HepG2 (cell line): Measurements from ENCODE around the gene CTIF. TPM values are rescaled to one million over a fixed set of nuclear protein-coding genes. Genes with fewer than 3 reads are reported as not detected.

Source experiments
- ATAC-seq: fragments of 200-7000 bp; cut with Tn5 transposase; 3 replicates; pipeline ENCODE4 v1.9.1; 2020; ENCODE audit warnings: mild to moderate bottlenecking, moderate library complexity
- BruUV-seq: library from RNA; stranded (reverse); fragments of 400-500 nt; replicated peaks from 2 replicates; lab custom pipeline; 2021; lab: Mats Ljungman, UMichigan
- CTCF ChIA-PET: fragments of 300-600 bp; formaldehyde crosslinking; extraction: SDS; loops from one replicate; lab custom pipeline; 2021; ENCODE audit warnings: low total read pairs, inconsistent platforms, low intra/inter-chr PET ratio; lab: Yijun Ruan, JAX
- POLR2A ChIA-PET: fragments of 350-600 bp; sonication (Branson Sonifier 250); formaldehyde crosslinking; loops from one replicate; lab custom pipeline; 2020; ENCODE audit warnings: antibody characterized with exemption, inconsistent platforms; lab: Yijun Ruan, JAX
- DNase-seq: peaks from one replicate; pipeline ENCODE4 v3.0.0-alpha.2; 2015; ENCODE audit warnings: low spot score
- FAIRE-seq: peaks from 3 replicates; lab custom pipeline; 2011; peaks lifted over from hg19 to GRCh38; lab: Jason Lieb, UNC
- H2AFZ ChIP-seq: one replicate; pipeline ENCODE4 v1.6.1; 2011; ENCODE audit warnings: low read length, inconsistent platforms
- H3K27ac ChIP-seq: fragments of 300-600 bp; 3 replicates; pipeline ENCODE4 v1.8.0; 2011; ENCODE audit warnings: mixed run types, mild to moderate bottlenecking, mixed read lengths, low read length, inconsistent platforms; ENCODE audit not compliant: insufficient read depth; ENCODE audit errors: extremely low read length
- H3K27me3 ChIP-seq, 2 experiments: fragments of 200-600 bp in 1 of 2; 2 replicates in 1 of 2; 3 replicates in 1 of 2; pipeline versions ENCODE4 v1.6.0 to v1.8.0; 2011; ENCODE audit warnings: low read length in 2 of 2, mild to moderate bottlenecking in 2 of 2, moderate library complexity in 2 of 2, inconsistent platforms in 1 of 2; ENCODE audit not compliant: insufficient read depth in 2 of 2, control insufficient read depth in 1 of 2
- H3K36me3 ChIP-seq, 2 experiments: fragments of 200-600 bp in 1 of 2; replicated peaks in 1 of 2; 2 replicates in 1 of 2; 3 replicates in 1 of 2; pipeline versions ENCODE4 v1.5.1 to v1.8.0; 2011; ENCODE audit warnings: low read length in 2 of 2, inconsistent platforms in 1 of 2; ENCODE audit not compliant: insufficient read depth in 2 of 2, control insufficient read depth in 1 of 2
- H3K4me1 ChIP-seq: 2 replicates; pipeline ENCODE4 v1.5.1; 2012; ENCODE audit warnings: low read length, inconsistent platforms; ENCODE audit not compliant: insufficient read depth
- H3K4me2 ChIP-seq: 2 replicates; pipeline ENCODE4 v1.6.0; 2011; ENCODE audit warnings: low read depth, low read length, inconsistent platforms
- H3K4me3 ChIP-seq, 3 experiments: fragments of 200-600 bp in 1 of 3; sonication (generic), shearing (Covaris generic) in 1 of 3; replicated peaks in 1 of 3; 2 replicates each; pipeline ENCODE4 v1.5.1; 2011 to 2016; ENCODE audit warnings: low read length in 3 of 3, inconsistent platforms in 2 of 3, low read depth in 2 of 3, mild to moderate bottlenecking in 2 of 3, control low read depth in 1 of 3, mixed read lengths in 1 of 3; ENCODE audit not compliant: insufficient read depth in 1 of 3
- H3K79me2 ChIP-seq: one replicate; pipeline ENCODE4 v1.6.1; 2011; ENCODE audit warnings: low read length, inconsistent platforms; ENCODE audit not compliant: insufficient read depth
- H3K9ac ChIP-seq: 2 replicates; pipeline ENCODE4 v1.6.0; 2011; ENCODE audit warnings: mild to moderate bottlenecking, low read depth, low read length, inconsistent platforms; ENCODE audit not compliant: insufficient read depth
- H3K9me3 ChIP-seq: 2 replicates; pipeline ENCODE4 v1.5.1; 2012; ENCODE audit warnings: mild to moderate bottlenecking, low read length
- H4K20me1 ChIP-seq: 2 replicates; pipeline ENCODE4 v1.6.0; 2011; ENCODE audit warnings: inconsistent platforms, mild to moderate bottlenecking, low read length, moderate library complexity; ENCODE audit not compliant: insufficient read depth
- DNMT1 ChIP-seq: sonication (generic); formaldehyde crosslinking; IDR thresholded peaks from 2 replicates; pipeline ENCODE4 v1.5.1; 2020; ENCODE audit warnings: mild to moderate bottlenecking, missing genetic modification reagents
- KDM3A ChIP-seq: IDR thresholded peaks from 2 replicates; pipeline ENCODE4 v1.6.1; 2018; ENCODE audit warnings: low read depth, missing compliant biosample characterization
- KMT2B ChIP-seq: IDR thresholded peaks from 2 replicates; pipeline ENCODE4 v1.6.1; 2016; ENCODE audit warnings: missing genetic modification reagents, missing compliant biosample characterization
- NRL ChIP-seq: sonication (generic); formaldehyde crosslinking; IDR thresholded peaks from 2 replicates; pipeline ENCODE4 v1.5.0; 2020; ENCODE audit warnings: missing genetic modification reagents, mild to moderate bottlenecking, moderate library complexity, borderline replicate concordance
- PITX1 ChIP-seq: sonication (generic); formaldehyde crosslinking; IDR thresholded peaks from 2 replicates; pipeline ENCODE4 v1.5.1; 2020; ENCODE audit warnings: mild to moderate bottlenecking, missing genetic modification reagents
- RXRA ChIP-seq: sonication (generic); formaldehyde crosslinking; IDR thresholded peaks from 2 replicates; pipeline ENCODE4 v1.5.1; 2020; ENCODE audit warnings: missing genetic modification reagents
- XRCC5 ChIP-seq: fragments of 200-400 bp; formaldehyde crosslinking; optimal IDR thresholded peaks from 2 replicates; pipeline ENCODE3; 2017; ENCODE audit warnings: mild to moderate bottlenecking, low read length
- ZNF619 ChIP-seq: sonication (generic); formaldehyde crosslinking; IDR thresholded peaks from 2 replicates; pipeline ENCODE4 v1.4.0; 2020; ENCODE audit warnings: mild to moderate bottlenecking, missing genetic modification reagents
- WGBS: methylation state at CpG from one replicate; pipeline ENCODE4 v1.1.6; 2017; ENCODE audit warnings: low lambda C conversion rate; 5-methylcytosine and 5-hydroxymethylcytosine counted together
- in situ Hi-C: cut with HindIII; loops from 2 replicates; pipeline ENCODE4 v1.10.0; 2017; ENCODE audit warnings: low pct_unique_long_range_greater_than_20kb; ENCODE audit not compliant: extremely low pct_ligation_motif_present
- intact Hi-C: fragments of 100-400 bp; cut with micrococcal nuclease; formaldehyde crosslinking; loops from one replicate; pipeline ENCODE4 v1.10.0; 2022; ENCODE audit not compliant: unreplicated experiment
- polyA plus RNA-seq, 8 experiments: library from polyadenylated mRNA; depleted of rRNA in 3 of 8; stranded (reverse) in 7 of 8; unstranded in 1 of 8; fragments of >200 nt; fragmentation: Illumina TruSeq in 4 of 8; extraction: Trizol in 4 of 8; gene quantifications; 2 replicates each; pipeline versions ENCODE4 v1.2.1 to v1.2.3, GENCODE V29; 2011 to 2016; ENCODE audit warnings: low read depth in 4 of 8, missing spikeins in 1 of 8, mixed read lengths in 1 of 8; ENCODE audit not compliant: insufficient read depth in 1 of 8
- total RNA-seq, 5 experiments: library from RNA; depleted of rRNA; stranded (reverse); fragments of >200 nt; fragmentation: Illumina TruSeq; extraction: Trizol; gene quantifications; 2 replicates each; pipeline ENCODE4 v1.2.3, GENCODE V29; 2016; ENCODE audit warnings: low read depth in 1 of 5
- TF ChIP-seq, protein P1 (sequence below): sonication (generic); formaldehyde crosslinking; IDR thresholded peaks from 2 replicates; pipeline ENCODE4 v1.4.0; 2020; ENCODE audit warnings: missing genetic modification reagents
- TF ChIP-seq, protein P2 (sequence below): sonication (generic); formaldehyde crosslinking; IDR thresholded peaks from 2 replicates; pipeline ENCODE4 v1.4.0; 2020; ENCODE audit warnings: mild to moderate bottlenecking, missing genetic modification reagents
- TF ChIP-seq, protein P3 (sequence below): IDR thresholded peaks from 2 replicates; pipeline ENCODE4 v1.6.1; 2016
- TF ChIP-seq, protein P4 (sequence below): sonication (generic); formaldehyde crosslinking; IDR thresholded peaks from 2 replicates; pipeline ENCODE4 v1.9.0; 2021; ENCODE audit warnings: missing genetic modification reagents, borderline replicate concordance

Gene CTIF
- total and polyA plus RNA-seq, 2 of the 13 experiments (the other 11 are each of a cell fraction or from before 2014, with no cell fraction given): 18.2 to 28.0 TPM

DNA sequence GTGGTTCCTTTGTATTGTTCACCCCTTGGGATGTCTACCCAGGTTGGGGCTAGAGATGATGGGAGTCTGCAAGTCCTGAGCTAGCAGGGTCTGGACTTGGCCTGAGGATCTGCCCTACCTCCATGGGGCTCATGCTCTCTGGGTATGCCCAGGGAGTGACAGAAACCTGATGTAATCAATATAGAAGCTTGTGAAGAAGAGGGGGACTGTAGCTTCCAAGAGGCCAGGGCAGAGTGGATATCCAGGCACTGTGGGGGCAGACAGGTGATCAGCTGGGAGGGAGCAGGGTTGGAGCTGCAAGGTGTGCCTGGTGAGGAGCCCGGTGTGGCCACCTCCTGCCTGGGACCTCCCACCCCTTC lies 164.2 kb downstream of the CTIF start:
- in situ Hi-C loops (no loop called here), intact Hi-C loops (no loop called here)
- FAIRE-seq: no peak

More for the DNA sequence above, 164.2 kb downstream of the CTIF start:
- H3K9ac ChIP-seq: no peak overlapping the region
- no peak overlapping the region for H2AFZ ChIP-seq
- BruUV-seq: no TSS peak
- no peak for DNase-seq
- H3K4me2 ChIP-seq: no peak overlapping the region
- no peaks in the 10 kb centered on the region for H3K4me1 ChIP-seq
- no peaks in the 10 kb centered on the region for H4K20me1 ChIP-seq
- POLR2A ChIA-PET: no interaction called here
- H3K4me3 ChIP-seq: no peak overlapping the region
- H3K79me2 ChIP-seq: no peaks in the 10 kb centered on the region
- TF ChIP-seq NRL (CRISPR knock-in tag): no peak
- TF ChIP-seq XRCC5: no peak
- TF ChIP-seq DNMT1: no peak
- TF ChIP-seq KMT2B (CRISPR knock-in tag): no peak
- TF ChIP-seq, protein P1, sequence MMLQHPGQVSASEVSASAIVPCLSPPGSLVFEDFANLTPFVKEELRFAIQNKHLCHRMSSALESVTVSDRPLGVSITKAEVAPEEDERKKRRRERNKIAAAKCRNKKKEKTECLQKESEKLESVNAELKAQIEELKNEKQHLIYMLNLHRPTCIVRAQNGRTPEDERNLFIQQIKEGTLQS (CRISPR knock-in tag): no peak
- no peak for TF ChIP-seq KDM3A (CRISPR knock-in tag)
- TF ChIP-seq, protein P2, sequence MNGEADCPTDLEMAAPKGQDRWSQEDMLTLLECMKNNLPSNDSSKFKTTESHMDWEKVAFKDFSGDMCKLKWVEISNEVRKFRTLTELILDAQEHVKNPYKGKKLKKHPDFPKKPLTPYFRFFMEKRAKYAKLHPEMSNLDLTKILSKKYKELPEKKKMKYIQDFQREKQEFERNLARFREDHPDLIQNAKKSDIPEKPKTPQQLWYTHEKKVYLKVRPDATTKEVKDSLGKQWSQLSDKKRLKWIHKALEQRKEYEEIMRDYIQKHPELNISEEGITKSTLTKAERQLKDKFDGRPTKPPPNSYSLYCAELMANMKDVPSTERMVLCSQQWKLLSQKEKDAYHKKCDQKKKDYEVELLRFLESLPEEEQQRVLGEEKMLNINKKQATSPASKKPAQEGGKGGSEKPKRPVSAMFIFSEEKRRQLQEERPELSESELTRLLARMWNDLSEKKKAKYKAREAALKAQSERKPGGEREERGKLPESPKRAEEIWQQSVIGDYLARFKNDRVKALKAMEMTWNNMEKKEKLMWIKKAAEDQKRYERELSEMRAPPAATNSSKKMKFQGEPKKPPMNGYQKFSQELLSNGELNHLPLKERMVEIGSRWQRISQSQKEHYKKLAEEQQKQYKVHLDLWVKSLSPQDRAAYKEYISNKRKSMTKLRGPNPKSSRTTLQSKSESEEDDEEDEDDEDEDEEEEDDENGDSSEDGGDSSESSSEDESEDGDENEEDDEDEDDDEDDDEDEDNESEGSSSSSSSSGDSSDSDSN (CRISPR knock-in tag): no peak
- TF ChIP-seq, protein P3, sequence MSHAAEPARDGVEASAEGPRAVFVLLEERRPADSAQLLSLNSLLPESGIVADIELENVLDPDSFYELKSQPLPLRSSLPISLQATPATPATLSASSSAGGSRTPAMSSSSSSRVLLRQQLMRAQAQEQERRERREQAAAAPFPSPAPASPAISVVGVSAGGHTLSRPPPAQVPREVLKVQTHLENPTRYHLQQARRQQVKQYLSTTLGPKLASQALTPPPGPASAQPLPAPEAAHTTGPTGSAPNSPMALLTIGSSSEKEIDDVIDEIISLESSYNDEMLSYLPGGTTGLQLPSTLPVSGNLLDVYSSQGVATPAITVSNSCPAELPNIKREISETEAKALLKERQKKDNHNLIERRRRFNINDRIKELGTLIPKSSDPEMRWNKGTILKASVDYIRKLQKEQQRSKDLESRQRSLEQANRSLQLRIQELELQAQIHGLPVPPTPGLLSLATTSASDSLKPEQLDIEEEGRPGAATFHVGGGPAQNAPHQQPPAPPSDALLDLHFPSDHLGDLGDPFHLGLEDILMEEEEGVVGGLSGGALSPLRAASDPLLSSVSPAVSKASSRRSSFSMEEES: no peak
- TF ChIP-seq PITX1 (CRISPR knock-in tag): no peak
- TF ChIP-seq, protein P4, sequence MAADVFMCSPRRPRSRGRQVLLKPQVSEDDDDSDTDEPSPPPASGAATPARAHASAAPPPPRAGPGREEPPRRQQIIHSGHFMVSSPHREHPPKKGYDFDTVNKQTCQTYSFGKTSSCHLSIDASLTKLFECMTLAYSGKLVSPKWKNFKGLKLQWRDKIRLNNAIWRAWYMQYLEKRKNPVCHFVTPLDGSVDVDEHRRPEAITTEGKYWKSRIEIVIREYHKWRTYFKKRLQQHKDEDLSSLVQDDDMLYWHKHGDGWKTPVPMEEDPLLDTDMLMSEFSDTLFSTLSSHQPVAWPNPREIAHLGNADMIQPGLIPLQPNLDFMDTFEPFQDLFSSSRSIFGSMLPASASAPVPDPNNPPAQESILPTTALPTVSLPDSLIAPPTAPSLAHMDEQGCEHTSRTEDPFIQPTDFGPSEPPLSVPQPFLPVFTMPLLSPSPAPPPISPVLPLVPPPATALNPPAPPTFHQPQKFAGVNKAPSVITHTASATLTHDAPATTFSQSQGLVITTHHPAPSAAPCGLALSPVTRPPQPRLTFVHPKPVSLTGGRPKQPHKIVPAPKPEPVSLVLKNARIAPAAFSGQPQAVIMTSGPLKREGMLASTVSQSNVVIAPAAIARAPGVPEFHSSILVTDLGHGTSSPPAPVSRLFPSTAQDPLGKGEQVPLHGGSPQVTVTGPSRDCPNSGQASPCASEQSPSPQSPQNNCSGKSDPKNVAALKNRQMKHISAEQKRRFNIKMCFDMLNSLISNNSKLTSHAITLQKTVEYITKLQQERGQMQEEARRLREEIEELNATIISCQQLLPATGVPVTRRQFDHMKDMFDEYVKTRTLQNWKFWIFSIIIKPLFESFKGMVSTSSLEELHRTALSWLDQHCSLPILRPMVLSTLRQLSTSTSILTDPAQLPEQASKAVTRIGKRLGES (CRISPR knock-in tag): no peak
- no peak for TF ChIP-seq RXRA (CRISPR knock-in tag)
- TF ChIP-seq ZNF619: no peak
- TF ChIP-seq, all 625 proteins: peak for 0
- Histone ChIP-seq H3K27me3 (no peaks in the 10 kb centered on the region), H3K36me3 (peaks cover 0 to 18% of the 10 kb centered on the region in 2 experiments; a peak in 2 of 5 replicates), H3K27ac (no peak overlapping the region), H3K9me3 (no peaks in the 10 kb centered on the region)
- ATAC-seq: no peak
- CTCF ChIA-PET: no interaction called here
- no CpG with 5 or more reads among the region's 1 CpG for WGBS
